NT2/D1 (cell line): ENCODE results near the gene CLEC16A.

Experiments used
- SUZ12 ChIP-seq: IDR thresholded peaks from 2 replicates; pipeline ENCODE4 v1.6.1; 2011; ENCODE audit not compliant: insufficient read length, insufficient read depth; ENCODE audit errors: extremely low read depth
- ZNF274 ChIP-seq: IDR thresholded peaks from 2 replicates; pipeline ENCODE4 v1.6.1; 2011; ENCODE audit warnings: mild to moderate bottlenecking, low read depth, low read length

DNA sequence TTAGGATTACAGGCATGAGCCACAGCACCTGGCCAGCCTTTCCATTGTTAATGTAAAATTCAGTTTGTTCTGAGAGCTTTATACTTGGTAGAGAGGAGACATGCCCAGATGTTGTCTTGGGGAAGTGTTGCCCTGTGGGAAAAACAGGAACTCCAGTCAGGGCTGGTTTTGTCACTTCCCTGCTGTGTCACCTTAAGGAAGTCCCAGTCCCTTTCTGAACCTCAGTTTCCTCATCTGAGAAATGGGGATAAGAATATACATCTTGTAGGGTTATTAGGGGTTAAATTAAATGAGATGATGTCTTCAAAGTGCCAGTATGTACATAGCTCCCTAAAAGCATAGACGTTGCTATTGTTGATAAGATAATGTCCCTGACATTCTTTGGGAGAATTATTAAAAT lies 25.3 kb downstream of the CLEC16A start:
- TF ChIP-seq ZNF274 (no peak), SUZ12 (no peak)
